ENCODE measurements around the gene PRR19.
"Not testable (repeated sequence)": the region's sequence is repeated elsewhere in the genome, so short reads cannot be mapped to it uniquely, and the experiment has no call there.

PRR19 gene

GRCh38 chr19:42301646-42302203, at the start of gene PRR19:
PRR19 (plus strand) TSS chr19:42302132; CDS start chr19:42309585, 7,453 bp downstream.
- DNase-seq (ENCODE audit: low read depth in 3 of 3, low spot score in 1 of 3): no peak

DNA sequence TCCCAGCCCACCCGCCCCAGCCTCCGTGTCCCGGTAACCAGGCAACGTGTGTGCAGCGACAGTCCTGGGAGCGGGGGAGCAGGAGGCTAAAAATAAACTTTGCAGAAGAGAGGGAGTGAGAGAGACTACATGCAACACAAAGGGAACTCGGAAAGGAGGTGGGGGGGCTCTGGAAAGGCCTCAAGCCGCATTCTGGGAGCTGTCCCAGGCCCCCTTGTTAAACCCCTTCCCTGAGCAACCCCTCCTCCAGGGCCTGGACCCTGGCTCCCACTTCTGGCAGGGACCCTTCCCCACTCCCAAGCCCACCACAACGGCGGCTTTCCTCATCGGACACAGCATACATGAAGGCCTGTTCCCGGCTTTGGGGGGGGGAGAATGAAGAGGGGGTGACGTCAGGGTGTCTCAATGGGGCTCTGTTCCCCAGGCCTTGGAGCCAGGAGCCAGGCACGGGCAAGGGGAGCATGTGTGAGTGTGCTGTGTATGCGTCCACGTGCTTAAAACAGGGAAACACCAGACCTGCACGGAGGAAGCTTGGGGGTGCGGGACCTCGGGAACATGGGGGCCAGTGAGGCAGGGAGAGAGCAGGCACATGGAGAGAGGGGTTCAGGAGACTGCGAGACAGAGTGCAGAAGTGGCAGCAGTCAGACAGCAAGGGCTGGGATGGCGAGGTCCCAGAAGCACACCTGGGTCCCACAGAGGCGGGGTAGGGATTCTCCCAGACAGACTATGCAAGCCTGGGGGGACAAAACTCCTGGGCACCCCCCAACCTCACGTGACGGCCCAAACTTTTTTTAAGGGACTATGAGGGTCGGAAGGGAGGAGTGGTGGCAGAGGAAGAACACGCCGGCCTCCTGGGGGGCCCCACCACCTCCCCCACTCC, 49.3 kb upstream of the PRR19 start:
- DNase-seq (ENCODE audit: low read depth in 3 of 3, low spot score in 1 of 3): no peak

GRCh38 chr19:42253245-42254088, 48.5 kb upstream of the PRR19 start:
- peak in 2 of 3 donors; percentile 31 to 51 for DNase-seq (ENCODE audit: low read depth in 3 of 3, low spot score in 1 of 3)

DNA sequence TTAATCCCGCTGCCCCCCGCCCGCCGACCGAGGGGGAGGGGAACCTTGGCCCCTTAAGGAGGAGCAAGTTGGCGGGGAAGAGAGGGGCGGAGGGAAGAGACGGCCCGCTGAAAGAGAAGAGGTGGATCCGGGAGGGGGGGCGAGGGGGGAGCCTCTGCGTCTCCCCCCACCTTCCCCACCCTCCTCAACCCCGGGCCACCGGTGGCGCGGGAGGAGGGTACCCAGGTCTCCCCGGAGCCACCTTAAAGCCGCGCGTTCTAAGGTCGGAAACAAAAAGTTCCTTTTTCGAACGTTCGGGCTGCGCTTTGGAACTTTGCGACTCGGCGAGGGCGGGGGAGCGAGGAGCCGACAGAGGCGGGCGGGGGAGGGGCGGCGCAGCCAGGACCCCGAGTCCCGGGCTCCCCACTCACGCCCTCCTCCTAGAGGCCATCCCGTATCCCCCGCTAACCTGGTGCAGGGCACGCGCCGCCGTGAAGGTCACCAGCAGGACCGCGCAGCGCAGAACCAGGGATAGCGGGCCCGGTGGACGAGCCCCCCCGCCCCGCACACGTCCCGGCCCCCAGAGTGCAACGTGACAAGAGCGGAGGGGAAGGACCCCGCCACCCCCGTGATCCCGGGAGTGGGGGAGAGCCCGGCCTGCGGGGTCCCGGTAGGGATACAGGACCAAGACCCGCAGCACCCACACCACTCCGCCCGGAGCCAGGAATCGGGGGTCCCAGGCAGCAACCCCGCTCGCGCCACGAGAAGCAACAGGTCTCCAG, 47.7 kb upstream of the PRR19 start:
- DNase-seq (ENCODE audit: low read depth in 3 of 3, low spot score in 1 of 3): peak; percentile 46 to 71 (median 57)

GRCh38 chr19:42254850-42255765, 46.8 kb upstream of the PRR19 start, which contains the start of gene ERF:
ERF (minus strand) TSS chr19:42255128; CDS start chr19:42254999, 129 bp downstream.
- peak; percentile 82 to 95 (median 93) for DNase-seq (ENCODE audit: low read depth in 3 of 3, low spot score in 1 of 3)

- DNase-seq (ENCODE audit: low read depth in 3 of 3, low spot score in 1 of 3): no peak
Measured at GRCh38 chr19:42255766-42256745, 45.9 kb upstream of the PRR19 start.

DNA sequence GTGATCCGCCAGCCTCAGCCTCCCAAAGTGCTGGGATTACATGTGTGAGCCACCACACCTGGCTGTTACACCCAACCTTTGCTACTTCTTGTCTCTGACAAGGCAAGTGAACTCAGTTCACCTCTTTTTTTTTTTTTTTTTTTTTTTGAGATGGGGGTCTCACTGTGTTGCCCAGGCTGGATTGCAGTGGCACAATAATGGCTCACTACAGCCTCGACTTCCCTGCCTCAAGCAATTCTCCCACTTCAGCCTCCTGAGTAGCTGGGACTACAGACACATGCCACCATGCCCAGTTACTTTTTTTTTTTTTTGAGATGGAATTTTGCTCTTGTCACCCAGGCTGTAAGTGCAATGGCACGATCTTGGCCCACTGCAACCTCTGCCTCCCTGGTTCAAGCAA, 44.1 kb upstream of the PRR19 start:
- not testable (repeated sequence) for DNase-seq (ENCODE audit: low read depth in 3 of 3, low spot score in 1 of 3)

GRCh38 chr19:42261763-42262162, 40.2 kb upstream of the PRR19 start:
- no peak for DNase-seq (ENCODE audit: low read depth in 3 of 3, low spot score in 1 of 3)

DNA sequence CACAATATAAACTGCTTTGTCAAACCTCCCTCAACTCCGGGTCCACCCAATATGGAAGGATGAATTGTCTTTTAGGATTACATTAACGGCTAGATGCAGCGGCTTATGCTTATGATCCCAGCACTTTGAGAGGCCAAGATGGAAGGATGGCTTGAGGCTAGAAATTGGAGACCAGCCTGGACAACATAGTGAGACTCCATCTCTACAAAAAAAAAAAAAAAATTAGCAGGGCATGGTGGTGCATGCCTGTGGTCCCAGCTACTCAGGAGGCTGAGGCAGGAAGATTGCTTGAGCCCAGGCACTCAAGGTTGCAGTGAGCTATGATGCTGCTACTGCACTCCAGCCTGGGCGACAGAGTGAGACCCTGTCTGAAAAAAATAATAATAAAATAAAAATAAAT, 35.8 kb upstream of the PRR19 start:
- not testable (repeated sequence) for DNase-seq (ENCODE audit: low read depth in 3 of 3, low spot score in 1 of 3)

DNA sequence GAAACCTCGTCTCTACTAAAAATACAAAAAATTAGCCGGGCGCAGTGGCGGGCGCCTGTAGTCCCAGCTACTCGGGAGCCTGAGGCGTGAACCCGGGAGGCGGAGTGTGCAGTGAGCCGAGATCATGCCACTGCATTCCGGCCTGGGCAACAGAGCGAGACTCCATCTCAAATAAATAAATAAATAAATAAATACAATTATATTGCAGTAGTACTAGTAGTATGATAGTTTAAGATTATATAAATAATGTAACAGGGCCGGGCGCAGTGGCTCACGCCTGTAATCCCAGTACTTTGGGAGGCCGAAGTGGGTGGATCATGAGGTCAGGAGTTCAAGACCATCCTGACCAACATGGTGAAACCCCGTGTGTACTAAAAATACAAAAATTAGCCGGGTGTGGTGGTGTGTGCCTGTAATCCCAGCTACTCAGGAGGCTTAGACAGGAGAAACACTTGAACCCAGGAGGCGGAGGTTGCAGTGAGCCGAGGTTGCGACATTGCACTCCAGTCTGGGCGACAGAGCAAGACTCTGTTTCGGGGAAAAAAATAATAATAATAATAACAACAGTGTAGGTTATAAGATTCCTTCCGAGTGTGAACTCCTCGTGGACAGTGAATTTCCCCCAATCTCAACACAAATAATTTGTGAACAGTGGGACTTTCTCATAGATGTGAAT, 34.9 kb upstream of the PRR19 start:
- not testable (repeated sequence) for DNase-seq (ENCODE audit: low read depth in 3 of 3, low spot score in 1 of 3)

DNA sequence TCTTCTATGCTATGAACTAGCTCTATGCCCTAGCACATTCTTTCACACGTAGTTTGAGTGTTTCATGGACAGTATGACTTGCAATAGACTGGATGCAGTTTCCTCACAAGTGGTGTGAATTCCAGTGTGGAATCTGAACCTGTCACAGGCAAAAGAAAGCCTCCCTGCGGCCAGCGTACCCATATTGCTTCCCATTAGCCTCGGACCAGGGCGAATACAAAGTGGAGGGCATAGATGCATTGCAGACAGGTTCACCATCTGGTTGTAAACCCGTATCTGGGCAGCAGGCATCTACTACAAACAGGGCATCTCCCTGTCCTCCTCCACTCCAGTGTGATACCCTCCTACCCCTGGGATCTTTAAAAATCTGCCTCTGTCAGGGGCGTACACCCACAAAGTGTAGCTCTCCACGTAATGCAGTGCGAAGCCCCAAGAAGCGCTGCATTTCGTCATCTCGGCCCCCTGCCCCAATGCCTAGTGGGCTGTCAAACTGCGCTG, 34.2 kb upstream of the PRR19 start:
- no peak for DNase-seq (ENCODE audit: low read depth in 3 of 3, low spot score in 1 of 3)

DNA sequence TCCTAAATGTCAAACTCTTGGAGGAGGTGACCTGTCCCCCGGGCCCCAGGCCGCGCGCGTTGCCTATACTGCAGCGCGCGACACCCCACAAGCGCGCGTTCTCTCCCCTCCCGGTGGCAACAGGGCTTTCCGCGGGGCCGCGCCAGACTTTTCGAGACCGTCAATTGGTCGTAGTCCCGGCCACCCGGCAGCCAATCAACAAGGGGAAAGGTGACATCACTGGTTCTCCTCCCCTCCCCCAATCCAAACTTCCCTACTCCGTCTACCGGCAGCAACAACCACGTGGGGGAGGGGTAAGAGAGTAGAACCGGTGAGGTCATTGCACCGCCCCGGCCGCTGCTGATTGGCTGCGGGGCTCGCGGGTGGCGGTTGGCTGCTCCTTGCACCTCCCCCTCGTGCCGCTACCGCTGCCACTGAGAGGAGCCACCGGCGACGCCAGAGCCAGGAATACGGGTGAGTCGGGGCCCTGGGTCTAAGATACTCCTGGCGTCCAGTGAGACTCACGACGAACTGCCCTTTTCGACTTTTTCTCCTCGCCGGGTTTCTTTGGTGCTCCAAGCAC, 33.7 kb upstream of the PRR19 start:
- peak; percentile 88 to 98 (median 96) for DNase-seq (ENCODE audit: low read depth in 3 of 3, low spot score in 1 of 3)

DNA sequence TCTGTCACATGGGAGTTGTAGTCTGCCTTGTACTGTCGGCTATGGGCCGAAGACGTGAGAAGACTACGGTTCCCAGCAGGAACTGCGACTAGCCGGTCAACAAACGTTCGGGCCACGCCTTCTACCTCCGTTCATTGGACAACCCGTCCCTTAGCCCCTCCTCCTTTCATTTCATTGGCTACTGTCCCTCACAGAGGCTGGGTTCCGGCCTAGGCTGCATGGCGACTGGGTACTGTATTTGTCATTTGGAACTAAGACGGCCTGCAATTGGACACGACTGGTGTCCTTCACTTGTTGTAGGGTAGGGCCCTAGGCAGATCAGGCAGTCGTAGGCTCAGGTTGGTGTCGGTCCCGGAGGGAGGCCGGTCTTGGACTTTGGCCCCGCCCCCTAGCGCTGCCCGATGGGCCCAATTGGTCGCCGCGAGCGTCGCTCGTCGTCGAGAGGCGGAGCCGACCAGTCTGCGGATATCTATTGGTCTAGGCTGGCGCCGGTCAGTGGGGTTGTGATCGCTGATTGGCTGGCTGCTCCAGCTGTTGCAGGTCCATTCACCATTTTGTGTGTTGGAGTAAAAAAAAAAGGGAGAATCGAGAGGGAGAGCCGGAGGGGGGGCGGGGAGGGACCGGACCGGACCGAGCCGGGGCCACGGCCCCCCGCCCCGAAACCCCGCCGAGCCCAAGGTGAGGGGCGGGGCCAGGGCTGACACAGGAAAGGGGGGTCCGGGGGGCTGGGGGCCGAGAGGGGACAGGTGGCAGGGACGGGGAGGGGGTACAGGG, 33.0 kb upstream of the PRR19 start, which contains the start of gene CIC:
Gene CIC, plus strand, starts transcription at position 549 of the 774 bp plus-strand sequence. CDS start 2,532 bp downstream, outside the sequence.
- DNase-seq (ENCODE audit: low read depth in 3 of 3, low spot score in 1 of 3): peak; percentile 97 to 99 (median 99)

DNA sequence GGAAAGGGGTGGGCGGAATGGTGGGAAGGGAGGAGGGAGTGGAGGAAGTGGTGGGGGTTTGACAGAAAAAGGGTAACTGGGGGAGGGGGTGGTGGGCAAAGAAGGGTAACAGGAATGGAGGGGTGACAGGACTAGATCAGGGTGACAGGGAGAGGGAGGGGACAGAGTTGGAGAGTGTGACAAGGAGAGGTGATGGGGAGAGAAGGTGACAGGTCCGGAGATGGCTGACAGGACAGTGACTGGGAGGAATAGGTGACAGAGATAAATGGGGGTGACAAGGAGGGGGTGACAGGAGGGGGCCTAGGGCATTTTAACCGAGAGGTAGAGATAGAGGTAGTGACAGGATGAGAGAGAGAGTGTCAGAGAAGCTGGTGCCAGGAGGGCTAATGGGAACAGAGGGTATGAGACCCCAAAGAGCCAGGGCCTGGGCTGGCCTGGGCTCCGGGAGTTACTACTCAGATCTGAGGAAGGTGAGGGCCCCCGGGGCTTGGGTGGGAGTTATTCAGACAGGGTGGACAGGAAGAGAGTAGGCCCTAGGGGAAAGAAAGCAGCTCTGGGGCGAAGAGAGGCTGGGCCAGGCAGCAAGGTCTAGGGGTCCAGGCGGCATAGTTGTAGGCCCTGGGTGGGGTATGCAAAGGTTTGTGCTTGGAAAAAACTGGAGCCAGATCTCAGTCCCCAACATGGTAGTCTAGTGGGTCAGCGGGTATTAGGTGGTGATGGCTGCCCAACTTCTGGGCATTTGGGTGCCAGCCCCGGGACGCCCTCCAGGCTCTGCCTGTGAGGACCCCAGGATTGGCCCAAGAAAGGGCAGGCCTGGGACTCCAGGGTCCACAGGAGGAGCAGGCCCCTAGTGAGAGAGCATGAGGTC, 32.2 kb upstream of the PRR19 start:
- DNase-seq (ENCODE audit: low read depth in 3 of 3, low spot score in 1 of 3): no peak

- DNase-seq (ENCODE audit: low read depth in 3 of 3, low spot score in 1 of 3): no peak
Measured at GRCh38 chr19:42270346-42271044, 31.4 kb upstream of the PRR19 start.

Data from stimulated activated CD4-positive, alpha-beta T cell treated with anti-CD3 and anti-CD28 coated beads, TNF-alpha, amount 100 ng/mL, for 1 hour (primary cell).